ENCODE results near the gene TRPM3. TPM values are rescaled to one million over a fixed set of nuclear protein-coding genes. Genes with fewer than 3 reads are reported as not detected.

Gene TRPM3
- total and polyA plus RNA-seq, 2 donors (not counting 1 experiment from before 2014, with no cell fraction given), result not detected

GRCh38 chr9:70601000-70601951, 520.1 kb downstream of the TRPM3 start:
- ChIA-PET CTCF (interaction anchor here (0.5 to 4.6 kb wide), 29 partner anchors 7 to 1178 kb away, joined by 3 to 80 read pairs (median 6); no protein-coding TSS in a partner anchor), POLR2A (no interaction called here)
- intact Hi-C loops (cut with micrococcal nuclease), result loop anchor here (5.0 to 10.0 kb wide), 2 partner anchors 46 to 489 kb away; no protein-coding TSS in a partner anchor
- no peaks in the 10 kb centered on the region for H4K20me1 ChIP-seq (ENCODE audit: control insufficient read depth, insufficient read depth, low read length, poor library complexity, severe bottlenecking)
- no peak overlapping the region for H3K4me2 ChIP-seq (replicated peaks; ENCODE audit: low read depth, low read length, poor library complexity, severe bottlenecking)
- H3K79me2 ChIP-seq (ENCODE audit: control insufficient read depth, insufficient read depth, low read length), result no peaks in the 10 kb centered on the region
- H3K4me1 Mint-ChIP-seq, result peaks cover 4% of the 10 kb centered on the region
- H3K4me1 ChIP-seq (ENCODE audit: control insufficient read depth in 2 of 2, insufficient read depth in 2 of 2, low read length in 2 of 2), result no peaks in the 10 kb centered on the region
- H3K4me3 Mint-ChIP-seq, result no peak overlapping the region
- no peak overlapping the region for H3K9ac ChIP-seq (ENCODE audit: low read length)
- H3K27ac ChIP-seq (ENCODE audit: low read length in 2 of 2), result no peak overlapping the region
- H3K4me3 ChIP-seq (ENCODE audit: control extremely low read depth in 1 of 5, extremely low read depth in 1 of 5, insufficient read depth in 1 of 5, low read depth in 2 of 5, low read length in 4 of 5), result no peak overlapping the region
- no peaks in the 10 kb centered on the region for H3K9me3 ChIP-seq (ENCODE audit: control extremely low read depth in 1 of 3, control insufficient read depth in 2 of 3, insufficient read depth in 1 of 3, low read length in 2 of 3)
- DNase-seq (no peak), ATAC-seq (ENCODE audit: low read depth) (no peak)
- H3K27me3 ChIP-seq (replicated peaks in 1 of 4; ENCODE audit: control extremely low read depth in 1 of 4, control insufficient read depth in 3 of 4, insufficient read depth in 4 of 4, low read length in 3 of 4), result no peaks in the 10 kb centered on the region
- TF ChIP-seq CTCF (IDR thresholded peaks at IDR 0.05) (no peak), EZH2 (IDR thresholded peaks at IDR 0.05; ENCODE audit: borderline replicate concordance, insufficient read depth, low read depth, low read length, poor library complexity, severe bottlenecking) (no peak)
- H3K36me3 ChIP-seq (replicated peaks in 1 of 2; ENCODE audit: control extremely low read depth in 1 of 2, control insufficient read depth in 1 of 2, extremely low read depth in 1 of 2, insufficient read depth in 2 of 2, low read length in 1 of 2), result no peaks in the 10 kb centered on the region
- no peak overlapping the region for H2AFZ ChIP-seq (ENCODE audit: insufficient read depth, low read depth, low read length, poor library complexity, severe bottlenecking)
- peaks cover 4% of the 10 kb centered on the region for H3K27me3 Mint-ChIP-seq
- WGBS (ENCODE audit: insufficient coverage), result 88% methylated on average over 31 of the region's 31 CpGs
- H3K9me3 Mint-ChIP-seq (ENCODE audit: insufficient read depth), result no peaks in the 10 kb centered on the region
- no peak overlapping the region for H3K27ac Mint-ChIP-seq

GRCh38 chr9:70600506-70600905, 520.9 kb downstream of the TRPM3 start:
- peaks cover 4% of the 10 kb centered on the region for H3K27me3 Mint-ChIP-seq
- Histone ChIP-seq H3K4me1 (ENCODE audit: control insufficient read depth in 2 of 2, insufficient read depth in 2 of 2, low read length in 2 of 2) (no peaks in the 10 kb centered on the region), H4K20me1 (ENCODE audit: control insufficient read depth, insufficient read depth, low read length, poor library complexity, severe bottlenecking) (no peaks in the 10 kb centered on the region), H3K27me3 (replicated peaks in 1 of 4; ENCODE audit: control extremely low read depth in 1 of 4, control insufficient read depth in 3 of 4, insufficient read depth in 4 of 4, low read length in 3 of 4) (no peaks in the 10 kb centered on the region), H3K9me3 (ENCODE audit: control extremely low read depth in 1 of 3, control insufficient read depth in 2 of 3, insufficient read depth in 1 of 3, low read length in 2 of 3) (no peaks in the 10 kb centered on the region), H2AFZ (ENCODE audit: insufficient read depth, low read depth, low read length, poor library complexity, severe bottlenecking) (no peak overlapping the region), H3K79me2 (ENCODE audit: control insufficient read depth, insufficient read depth, low read length) (no peaks in the 10 kb centered on the region), H3K4me3 (ENCODE audit: control extremely low read depth in 1 of 5, extremely low read depth in 1 of 5, insufficient read depth in 1 of 5, low read depth in 2 of 5, low read length in 4 of 5) (no peak overlapping the region), H3K27ac (ENCODE audit: low read length in 2 of 2) (no peak overlapping the region), H3K9ac (ENCODE audit: low read length) (no peak overlapping the region), H3K4me2 (replicated peaks; ENCODE audit: low read depth, low read length, poor library complexity, severe bottlenecking) (no peak overlapping the region), H3K36me3 (replicated peaks in 1 of 2; ENCODE audit: control extremely low read depth in 1 of 2, control insufficient read depth in 1 of 2, extremely low read depth in 1 of 2, insufficient read depth in 2 of 2, low read length in 1 of 2) (no peaks in the 10 kb centered on the region)
- ChIA-PET CTCF (interaction anchor here (0.8 to 4.6 kb wide), 5 partner anchors 26 to 1178 kb away, joined by 3 to 80 read pairs (median 3); no protein-coding TSS in a partner anchor), POLR2A (no interaction called here)
- no peak overlapping the region for H3K4me3 Mint-ChIP-seq
- H3K4me1 Mint-ChIP-seq, result peaks cover 4% of the 10 kb centered on the region
- WGBS (ENCODE audit: insufficient coverage), result no CpG with 5 or more reads among the region's 1 CpG
- H3K9me3 Mint-ChIP-seq (ENCODE audit: insufficient read depth), result no peaks in the 10 kb centered on the region
- ATAC-seq (ENCODE audit: low read depth), result no peak
- no peak for DNase-seq
- H3K27ac Mint-ChIP-seq, result no peak overlapping the region
- intact Hi-C loops (cut with micrococcal nuclease), result loop anchor here (5.0 to 10.0 kb wide), 2 partner anchors 46 to 488 kb away; no protein-coding TSS in a partner anchor
- TF ChIP-seq CTCF (IDR thresholded peaks at IDR 0.05) (no peak), EZH2 (IDR thresholded peaks at IDR 0.05; ENCODE audit: borderline replicate concordance, insufficient read depth, low read depth, low read length, poor library complexity, severe bottlenecking) (no peak)
